Neuronal stem cell (in vitro differentiated cells): ENCODE data around the gene AHNAK.
A peak's percentile ranks its signal among the peaks of the same experiment; 100 is the strongest.

Experiments used
- DNase-seq: peaks from one replicate; pipeline ENCODE4 v3.0.0-alpha.2; 2013; ENCODE audit warnings: low spot score
- H2AFZ ChIP-seq: one replicate; pipeline ENCODE4 v1.6.1; 2013; ENCODE audit warnings: mild to moderate bottlenecking, low read length, inconsistent platforms
- H2AK5ac ChIP-seq: 2 replicates; pipeline ENCODE4 v1.6.1; 2013; ENCODE audit warnings: low read depth, mild to moderate bottlenecking, inconsistent platforms, low read length, moderate library complexity, mixed read lengths
- H2BK120ac ChIP-seq: 2 replicates; pipeline ENCODE4 v1.6.1; 2013; ENCODE audit warnings: low read depth, mild to moderate bottlenecking, inconsistent platforms, low read length, moderate library complexity, mixed read lengths
- H2BK12ac ChIP-seq: one replicate; pipeline ENCODE4 v1.6.1; 2013; ENCODE audit warnings: low read length, inconsistent platforms
- H2BK15ac ChIP-seq: 2 replicates; pipeline ENCODE4 v1.6.1; 2013; ENCODE audit warnings: mild to moderate bottlenecking, low read length, inconsistent platforms, mixed read lengths
- H2BK5ac ChIP-seq: one replicate; pipeline ENCODE4 v1.6.1; 2013; ENCODE audit warnings: inconsistent platforms, mild to moderate bottlenecking, low read length, moderate library complexity
- H3K14ac ChIP-seq: one replicate; pipeline ENCODE4 v1.6.1; 2013; ENCODE audit warnings: low read length, inconsistent platforms
- H3K18ac ChIP-seq: 2 replicates; pipeline ENCODE4 v1.6.1; 2013; ENCODE audit warnings: low read length, inconsistent platforms
- H3K23ac ChIP-seq: 2 replicates; pipeline ENCODE4 v1.6.1; 2013; ENCODE audit warnings: low read depth, mild to moderate bottlenecking, mixed read lengths, low read length, inconsistent platforms; ENCODE audit not compliant: poor library complexity
- H3K27ac ChIP-seq: replicated peaks from 3 replicates; pipeline ENCODE4 v1.5.1; 2013; ENCODE audit warnings: low read length, inconsistent platforms
- H3K27me3 ChIP-seq, 3 experiments: 2 replicates each; pipeline ENCODE4 v1.6.1; 2013; ENCODE audit warnings: low read length in 3 of 3, mild to moderate bottlenecking in 2 of 3, inconsistent platforms in 1 of 3, low read depth in 1 of 3, mixed read lengths in 1 of 3, moderate library complexity in 1 of 3; ENCODE audit not compliant: control insufficient read depth in 3 of 3, insufficient read depth in 3 of 3
- H3K36me3 ChIP-seq, 2 donors: replicated peaks in 1 of 2; 2 replicates each; pipeline ENCODE4 v1.6.1; 2013; ENCODE audit warnings: low read length in 2 of 2; ENCODE audit not compliant: control insufficient read depth in 2 of 2, insufficient read depth in 2 of 2
- H3K4ac ChIP-seq: 2 replicates; pipeline ENCODE4 v1.6.1; 2013; ENCODE audit warnings: inconsistent platforms, mild to moderate bottlenecking, low read length, moderate library complexity
- H3K4me1 ChIP-seq, 2 donors: 1 replicate in 1 of 2; 2 replicates in 1 of 2; pipeline ENCODE4 v1.6.1; 2013; ENCODE audit warnings: low read length in 2 of 2, low read depth in 1 of 2; ENCODE audit not compliant: control insufficient read depth in 2 of 2, insufficient read depth in 1 of 2
- H3K4me2 ChIP-seq: one replicate; pipeline ENCODE4 v1.6.1; 2013; ENCODE audit warnings: mild to moderate bottlenecking, low read length, inconsistent platforms; ENCODE audit not compliant: insufficient read depth, poor library complexity, severe bottlenecking
- H3K4me3 ChIP-seq, 2 donors: 2 replicates each; pipeline ENCODE4 v1.5.1; 2013; ENCODE audit warnings: low read length in 2 of 2, mild to moderate bottlenecking in 2 of 2, inconsistent platforms in 1 of 2, moderate library complexity in 1 of 2
- H3K79me1 ChIP-seq: one replicate; pipeline ENCODE4 v1.6.1; 2013; ENCODE audit warnings: low read depth, mild to moderate bottlenecking, inconsistent platforms, low read length, moderate library complexity
- H3K9ac ChIP-seq: one replicate; pipeline ENCODE4 v1.6.1; 2013; ENCODE audit warnings: mild to moderate bottlenecking, low read depth, low read length, inconsistent platforms; ENCODE audit not compliant: poor library complexity
- H3K9me3 ChIP-seq, 2 donors: replicated peaks in 1 of 2; 2 replicates each; pipeline versions ENCODE3 to v1.6.1; 2013; ENCODE audit warnings: low read length in 2 of 2, mild to moderate bottlenecking in 2 of 2, inconsistent platforms in 1 of 2, low read depth in 1 of 2, mixed read lengths in 1 of 2, moderate library complexity in 1 of 2; ENCODE audit not compliant: control insufficient read depth in 2 of 2, insufficient read depth in 1 of 2
- H4K8ac ChIP-seq: one replicate; pipeline ENCODE4 v1.6.1; 2013; ENCODE audit warnings: low read depth, mild to moderate bottlenecking, inconsistent platforms, low read length, moderate library complexity
- H4K91ac ChIP-seq: one replicate; pipeline ENCODE4 v1.6.1; 2013; ENCODE audit warnings: low read length, low read depth, mild to moderate bottlenecking, inconsistent platforms; ENCODE audit not compliant: poor library complexity
- WGBS, 2 donors: extraction: QIAGEN DNeasy Blood & Tissue Kit; methylation state at CpG; one replicate each; pipeline ENCODE4 v1.1.7; 2013; ENCODE audit warnings: missing lambda C conversion rate in 2 of 2, mixed read lengths in 1 of 2; ENCODE audit not compliant: insufficient read length in 2 of 2, insufficient replicate concordance in 1 of 2; ENCODE audit errors: extremely low coverage in 2 of 2; 5-methylcytosine and 5-hydroxymethylcytosine counted together

AHNAK gene

GRCh38 chr11:62443390-62444235 is 103.0 kb downstream of the AHNAK start:
- Histone ChIP-seq H3K27ac (no peak overlapping the region), H3K14ac (no peak overlapping the region)
- WGBS, 2 donors: no CpG with 5 or more reads among the region's 17 CpGs

GRCh38 chr11:62439785-62440602 is 106.6 kb downstream of the AHNAK start:
- peak overlapping the region; percentile 40 for H3K18ac ChIP-seq
- H4K8ac ChIP-seq: no peak overlapping the region
- H3K4me3 ChIP-seq: no peak overlapping the region
- H3K4me2 ChIP-seq: no peak overlapping the region
- WGBS, 2 donors: no CpG with 5 or more reads among the region's 23 CpGs
- H3K23ac ChIP-seq: no peak overlapping the region
- H3K4ac ChIP-seq: no peak overlapping the region
- H3K27ac ChIP-seq: no peak overlapping the region
- DNase-seq: no peak
- no peak overlapping the region for H4K91ac ChIP-seq
- no peak overlapping the region for H3K9ac ChIP-seq
- H2BK120ac ChIP-seq: no peak overlapping the region
- no peaks in the 10 kb centered on the region for H3K9me3 ChIP-seq
- H3K14ac ChIP-seq: no peak overlapping the region
- H3K27me3 ChIP-seq: peaks cover 0 to 9% (median 0%) of the 10 kb centered on the region in 3 experiments
- H3K36me3 ChIP-seq: no peaks in the 10 kb centered on the region
- no peak overlapping the region for H2AK5ac ChIP-seq
- H2BK5ac ChIP-seq: no peak overlapping the region
- H3K79me1 ChIP-seq: no peaks in the 10 kb centered on the region
- no peak overlapping the region for H2BK15ac ChIP-seq
- no peak overlapping the region for H2BK12ac ChIP-seq
- peaks cover 4 to 5% of the 10 kb centered on the region in 2 donors for H3K4me1 ChIP-seq
- H2AFZ ChIP-seq: peak overlapping the region; percentile 62

More at GRCh38 chr11:62443390-62444235, 103.0 kb downstream of the AHNAK start:
- H3K23ac ChIP-seq: no peak overlapping the region
- peak overlapping the region; percentile 67 for H2BK5ac ChIP-seq
- no peak overlapping the region for H2BK120ac ChIP-seq
- H3K9me3 ChIP-seq: no peaks in the 10 kb centered on the region
- peaks cover 0 to 27% (median 0%) of the 10 kb centered on the region in 3 experiments for H3K27me3 ChIP-seq
- H3K79me1 ChIP-seq: no peaks in the 10 kb centered on the region
- H3K18ac ChIP-seq: peak overlapping the region; percentile 78
- peak overlapping the region; percentile 57 for H2AK5ac ChIP-seq
- no peak overlapping the region for H3K9ac ChIP-seq
- H2BK12ac ChIP-seq: no peak overlapping the region
- no peaks in the 10 kb centered on the region for H3K36me3 ChIP-seq
- peak overlapping the region; percentile 57 for H2AFZ ChIP-seq
- no peak overlapping the region for H3K4ac ChIP-seq
- peaks cover 0 to 3% of the 10 kb centered on the region in 2 donors for H3K4me1 ChIP-seq
- no peak for DNase-seq
- peak overlapping the region; percentile 63 for H2BK15ac ChIP-seq
- H3K4me3 ChIP-seq: no peak overlapping the region
- H3K4me2 ChIP-seq: no peak overlapping the region
- H4K8ac ChIP-seq: no peak overlapping the region
- H4K91ac ChIP-seq: no peak overlapping the region

GRCh38 chr11:62438641-62439040 is 108.0 kb downstream of the AHNAK start:
- Histone ChIP-seq H3K9me3 (no peaks in the 10 kb centered on the region), H2BK12ac (no peak overlapping the region), H3K18ac (no peak overlapping the region), H3K27ac (no peak overlapping the region), H3K36me3 (no peaks in the 10 kb centered on the region), H3K4me3 (no peak overlapping the region), H4K8ac (no peak overlapping the region), H2BK5ac (no peak overlapping the region), H3K4ac (no peak overlapping the region), H3K4me1 (peaks cover 2 to 4% of the 10 kb centered on the region in 2 donors), H3K14ac (no peak overlapping the region), H3K27me3 (no peaks in the 10 kb centered on the region), H2AK5ac (no peak overlapping the region), H2BK15ac (no peak overlapping the region), H2AFZ (no peak overlapping the region), H3K9ac (no peak overlapping the region), H4K91ac (no peak overlapping the region), H2BK120ac (no peak overlapping the region), H3K79me1 (no peaks in the 10 kb centered on the region), H3K4me2 (no peak overlapping the region), H3K23ac (no peak overlapping the region)
- no CpG with 5 or more reads among the region's 4 CpGs for WGBS, 2 donors
- no peak for DNase-seq

- H2BK15ac ChIP-seq: no peak overlapping the region
- no CpG with 5 or more reads among the region's 1 CpG for WGBS, 2 donors
- no peak overlapping the region for H4K91ac ChIP-seq
- no peak overlapping the region for H3K4ac ChIP-seq
- H3K27ac ChIP-seq: no peak overlapping the region
- H2BK120ac ChIP-seq: no peak overlapping the region
- no peak overlapping the region for H2BK5ac ChIP-seq
- no peak overlapping the region for H3K23ac ChIP-seq
- no peak overlapping the region for H3K4me3 ChIP-seq
- H2BK12ac ChIP-seq: no peak overlapping the region
- no peak overlapping the region for H3K18ac ChIP-seq
- H3K9ac ChIP-seq: no peak overlapping the region
- H3K27me3 ChIP-seq: no peaks in the 10 kb centered on the region
- peaks cover 4 to 6% of the 10 kb centered on the region in 2 donors for H3K4me1 ChIP-seq
- H3K14ac ChIP-seq: no peak overlapping the region
- no peak overlapping the region for H3K4me2 ChIP-seq
- H4K8ac ChIP-seq: no peak overlapping the region
- no peaks in the 10 kb centered on the region for H3K9me3 ChIP-seq
- H3K79me1 ChIP-seq: no peaks in the 10 kb centered on the region
- no peaks in the 10 kb centered on the region for H3K36me3 ChIP-seq
- H2AK5ac ChIP-seq: no peak overlapping the region
- DNase-seq: no peak
- H2AFZ ChIP-seq: no peak overlapping the region
Measured at GRCh38 chr11:62437616-62438015, 109.0 kb downstream of the AHNAK start.
